ENCODE measurements around the gene STAT3.

GRCh38 chr17:42296012-42296411 is 92.2 kb downstream of the STAT3 start:
- TF ChIP-seq POLR2A (IDR thresholded peaks at IDR 0.05) (no peak), EP300 (IDR thresholded peaks at IDR 0.05) (no peak)
